Peyer's patch (tissue), 4 donors: Measurements from ENCODE around the gene CLDN11. TPM values are rescaled to one million over a fixed set of nuclear protein-coding genes. Genes with fewer than 3 reads are reported as not detected.

Source experiments
- DNase-seq, 3 donors: peaks; one replicate each; pipeline ENCODE4 v3.0.0-alpha.2; 2017 to 2019
- H3K27ac ChIP-seq, 4 donors: fragments of 200-600 bp; sonication (generic); one replicate each; pipeline ENCODE4 v1.5.1; 2016 to 2019
- H3K27me3 ChIP-seq, 2 donors: fragments of 200-600 bp; sonication (generic); one replicate each; pipeline ENCODE4 v1.5.1; 2019
- H3K36me3 ChIP-seq, 3 donors: fragments of 200-600 bp; sonication (generic); one replicate each; pipeline ENCODE4 v1.5.1; 2016 to 2019
- H3K4me1 ChIP-seq, 4 donors: fragments of 200-600 bp; sonication (generic); one replicate each; pipeline ENCODE4 v1.5.1; 2016 to 2019
- H3K4me3 ChIP-seq, 4 donors: fragments of 200-600 bp; sonication (generic); 1 replicate in 3 of 4; 2 replicates in 1 of 4; pipeline ENCODE4 v1.5.1; 2016 to 2019; ENCODE audit warnings: mild to moderate bottlenecking in 1 of 4
- H3K9me3 ChIP-seq, 4 donors: fragments of 200-600 bp; sonication (generic); one replicate each; pipeline ENCODE4 v1.5.1; 2016 to 2019; ENCODE audit warnings: mild to moderate bottlenecking in 1 of 4
- POLR2A ChIP-seq, 2 donors: fragments of 450-650 bp; IDR thresholded peaks; one replicate each; pipeline ENCODE4 v1.5.1; 2017; ENCODE audit warnings: antibody characterized with exemption in 2 of 2, mild to moderate bottlenecking in 2 of 2, moderate library complexity in 2 of 2
- total RNA-seq, 4 donors: library from RNA; depleted of rRNA; stranded (reverse); fragments of >200 nt; gene quantifications; one replicate each; pipeline ENCODE4 v1.1.0, GENCODE V29; 2016
- TF ChIP-seq, protein P1 (sequence below), 6 experiments: fragments of 450-650 bp in 4 of 6; fragments of 200-600 bp in 2 of 6; sonication (generic) in 1 of 6; IDR thresholded peaks; one replicate each; pipeline ENCODE4 v1.5.1; 2017 to 2019; ENCODE audit warnings: antibody characterized with exemption in 6 of 6, mild to moderate bottlenecking in 3 of 6, moderate library complexity in 1 of 6

The CLDN11 gene
- total RNA-seq, 4 donors from 2014 or later: 4.1 to 16.6 (median 5.0) TPM

DNA sequence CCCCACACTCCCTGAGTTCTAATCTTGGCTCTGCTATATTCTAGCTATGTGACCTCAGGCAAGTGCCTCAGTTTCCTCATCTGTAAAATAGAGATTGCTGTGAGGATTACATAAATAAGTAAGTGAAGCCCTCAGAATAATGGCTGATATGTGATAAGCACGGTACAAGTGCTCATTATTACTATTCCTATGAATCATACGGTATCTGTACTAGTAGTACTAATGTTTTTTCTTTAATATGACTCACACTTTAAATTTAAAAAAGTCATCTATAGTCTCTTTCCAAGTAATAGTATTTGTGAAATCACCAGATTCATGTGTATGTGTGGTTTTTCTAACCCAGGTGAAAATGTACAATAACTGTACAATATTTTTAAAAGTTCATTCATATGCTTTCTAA, 58.7 kb downstream of the CLDN11 start:
- Histone ChIP-seq H3K4me1 (no peaks in the 10 kb centered on the region), H3K9me3 (no peaks in the 10 kb centered on the region), H3K36me3 (no peaks in the 10 kb centered on the region), H3K27me3 (no peaks in the 10 kb centered on the region), H3K4me3 (no peak overlapping the region), H3K27ac (no peak overlapping the region)
- no peak for TF ChIP-seq POLR2A (IDR thresholded peaks at IDR 0.05)
- TF ChIP-seq, protein P1, sequence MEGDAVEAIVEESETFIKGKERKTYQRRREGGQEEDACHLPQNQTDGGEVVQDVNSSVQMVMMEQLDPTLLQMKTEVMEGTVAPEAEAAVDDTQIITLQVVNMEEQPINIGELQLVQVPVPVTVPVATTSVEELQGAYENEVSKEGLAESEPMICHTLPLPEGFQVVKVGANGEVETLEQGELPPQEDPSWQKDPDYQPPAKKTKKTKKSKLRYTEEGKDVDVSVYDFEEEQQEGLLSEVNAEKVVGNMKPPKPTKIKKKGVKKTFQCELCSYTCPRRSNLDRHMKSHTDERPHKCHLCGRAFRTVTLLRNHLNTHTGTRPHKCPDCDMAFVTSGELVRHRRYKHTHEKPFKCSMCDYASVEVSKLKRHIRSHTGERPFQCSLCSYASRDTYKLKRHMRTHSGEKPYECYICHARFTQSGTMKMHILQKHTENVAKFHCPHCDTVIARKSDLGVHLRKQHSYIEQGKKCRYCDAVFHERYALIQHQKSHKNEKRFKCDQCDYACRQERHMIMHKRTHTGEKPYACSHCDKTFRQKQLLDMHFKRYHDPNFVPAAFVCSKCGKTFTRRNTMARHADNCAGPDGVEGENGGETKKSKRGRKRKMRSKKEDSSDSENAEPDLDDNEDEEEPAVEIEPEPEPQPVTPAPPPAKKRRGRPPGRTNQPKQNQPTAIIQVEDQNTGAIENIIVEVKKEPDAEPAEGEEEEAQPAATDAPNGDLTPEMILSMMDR (IDR thresholded peaks at IDR 0.05): no peak
- DNase-seq: no peak

DNA sequence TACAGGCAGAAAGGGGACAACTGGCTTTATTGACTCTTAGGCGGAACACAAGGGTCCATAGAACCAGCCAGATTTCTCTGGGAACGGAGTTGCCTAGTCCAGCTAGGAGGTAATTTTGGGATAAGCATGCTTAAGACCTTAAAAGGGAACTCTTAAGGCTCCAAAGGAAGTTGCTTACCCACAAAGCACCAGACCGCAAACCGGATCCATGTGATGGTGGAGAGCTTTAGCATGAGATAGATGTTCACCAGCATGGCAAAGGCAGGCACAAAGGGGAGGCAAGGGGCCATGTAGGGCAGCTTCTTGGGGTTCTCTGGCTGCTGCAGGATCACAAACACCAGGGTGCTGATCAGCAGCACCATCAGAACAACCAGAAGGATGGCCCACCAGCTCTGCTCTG, 61.4 kb downstream of the CLDN11 start:
- TF ChIP-seq, protein P1 (IDR thresholded peaks at IDR 0.05): no peak
- no peak for TF ChIP-seq POLR2A (IDR thresholded peaks at IDR 0.05)
- Histone ChIP-seq H3K27me3 (no peaks in the 10 kb centered on the region), H3K36me3 (no peaks in the 10 kb centered on the region), H3K9me3 (no peaks in the 10 kb centered on the region), H3K27ac (no peak overlapping the region), H3K4me1 (no peaks in the 10 kb centered on the region), H3K4me3 (no peak overlapping the region)
- DNase-seq: no peak

DNA sequence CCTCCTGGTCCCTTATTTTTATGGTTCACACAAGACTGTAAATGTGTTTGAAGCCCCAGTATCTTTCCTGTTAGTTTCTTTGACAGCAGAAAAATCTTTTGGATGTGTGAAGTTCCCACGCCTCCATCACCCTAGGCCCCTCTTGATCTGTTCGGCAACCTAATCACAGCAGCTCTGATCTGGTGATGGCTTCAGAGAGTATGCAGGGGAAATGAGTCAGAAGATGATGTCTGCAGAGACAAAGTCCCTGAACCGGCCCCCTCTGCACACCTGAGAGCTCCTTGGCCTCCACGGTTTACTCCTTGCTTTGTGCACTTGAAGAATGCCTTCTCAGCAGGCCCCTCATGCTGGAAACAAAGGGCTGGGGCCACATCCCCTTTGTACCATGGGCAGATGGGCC, 63.5 kb downstream of the CLDN11 start:
- no peaks in the 10 kb centered on the region for H3K27me3 ChIP-seq
- no peaks in the 10 kb centered on the region for H3K9me3 ChIP-seq
- H3K4me1 ChIP-seq: no peaks in the 10 kb centered on the region
- DNase-seq: no peak
- H3K4me3 ChIP-seq: no peak overlapping the region
- TF ChIP-seq, protein P1 (IDR thresholded peaks at IDR 0.05): no peak
- no peak for TF ChIP-seq POLR2A (IDR thresholded peaks at IDR 0.05)
- no peaks in the 10 kb centered on the region for H3K36me3 ChIP-seq
- no peak overlapping the region for H3K27ac ChIP-seq

DNA sequence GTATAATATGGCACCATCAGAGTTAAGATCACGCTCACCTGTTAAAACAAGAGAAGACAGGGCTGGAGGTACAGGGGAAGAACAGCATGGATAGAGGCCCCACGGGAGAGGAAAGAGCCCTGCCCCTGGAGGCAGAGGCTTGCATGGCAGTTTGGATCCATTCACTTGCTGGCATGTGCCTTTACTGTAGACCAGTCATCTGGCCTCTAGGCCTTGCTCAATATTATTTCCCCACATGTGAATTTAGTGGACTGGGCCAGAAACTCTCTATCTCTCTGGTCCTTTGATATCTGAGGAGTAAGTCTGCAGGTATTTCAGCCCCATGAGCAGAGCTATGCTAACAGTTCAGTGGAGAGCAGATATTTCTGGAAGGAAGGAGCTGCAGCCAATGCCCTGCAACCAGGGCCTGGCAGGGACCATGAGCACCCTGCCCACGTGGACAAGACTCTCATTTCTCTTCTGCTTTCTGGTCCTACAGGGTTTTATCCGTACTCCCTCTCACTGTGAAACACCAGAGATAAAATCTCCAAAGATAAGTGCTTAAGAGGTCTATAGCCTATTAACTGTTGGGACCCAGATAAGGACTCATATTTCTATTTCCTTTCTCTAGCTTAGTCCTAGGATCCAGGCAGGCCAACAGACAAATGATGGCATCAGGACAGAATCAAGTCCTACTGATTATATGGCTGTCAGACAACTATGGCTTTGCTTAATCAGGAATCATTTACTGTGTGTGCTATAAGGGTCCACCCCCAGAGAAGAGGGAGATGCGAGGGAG, 65.0 kb downstream of the CLDN11 start:
- Histone ChIP-seq H3K27ac (no peak overlapping the region), H3K9me3 (no peaks in the 10 kb centered on the region), H3K27me3 (no peaks in the 10 kb centered on the region), H3K4me1 (no peaks in the 10 kb centered on the region), H3K36me3 (no peaks in the 10 kb centered on the region), H3K4me3 (no peak overlapping the region)
- TF ChIP-seq, protein P1 (IDR thresholded peaks at IDR 0.05): peak in 1 of 6 experiments; percentile 15
- TF ChIP-seq POLR2A (IDR thresholded peaks at IDR 0.05): no peak
- no peak for DNase-seq

Other genes starting within 250 kb of the CLDN11 start
- 100 to 1,000 TPM in 1 of 4 donors, 10 to 100 TPM in 3; 52.4 to 234 (median 83.2) TPM for gene PHC3, start 237.1 kb upstream of the CLDN11 start, total RNA-seq
- 10 to 100 TPM; 22.1 to 50.3 (median 43.5) TPM for gene PRKCI, start 196.4 kb upstream of the CLDN11 start, total RNA-seq
- 10 to 100 TPM; 22.5 to 78.4 (median 43.5) TPM for gene SKIL, start 61.2 kb upstream of the CLDN11 start, total RNA-seq
- under 1 TPM in 3 of 4 donors, not detected in 1; 0.18 to 0.40 (median 0.38) TPM for gene SLC7A14, start 167.2 kb downstream of the CLDN11 start, total RNA-seq